K562 (cell line): ENCODE data around the gene ZBTB47. TPM values are rescaled to one million over a fixed set of nuclear protein-coding genes. Genes with fewer than 3 reads are reported as not detected.
A peak's percentile ranks its signal among the peaks of the same experiment; 100 is the strongest.

Experiments
- BCL6 ChIP-seq: fragments of 250-450 bp; sonication (Bioruptor Pico); IDR thresholded peaks from 2 replicates; pipeline ENCODE4 v1.4.0; 2020
- EP300 ChIP-seq: IDR thresholded peaks from 2 replicates; pipeline ENCODE4 v1.6.1; 2012; ENCODE audit warnings: low read length, improper control_type of control experiment
- HSF4 ChIP-seq: fragments of 250-450 bp; sonication (Bioruptor Pico); IDR thresholded peaks from 2 replicates; pipeline ENCODE4 v2.1.2; 2022; ENCODE audit warnings: mild to moderate bottlenecking, moderate library complexity, borderline replicate concordance
- JUNB ChIP-seq: fragments of 450-650 bp; formaldehyde crosslinking; conservative IDR thresholded peaks from 2 replicates; pipeline ENCODE4 v1.4.0; 2020; ENCODE audit warnings: mild to moderate bottlenecking
- NCOA2 ChIP-seq, 2 experiments: fragments of 450-650 bp; IDR thresholded peaks; 2 replicates each; pipeline ENCODE4 v1.6.1; 2018; ENCODE audit warnings: mild to moderate bottlenecking in 2 of 2, moderate library complexity in 1 of 2; ENCODE audit not compliant: partially characterized antibody in 2 of 2
- NEUROD1 ChIP-seq: fragments of 150-350 bp; IDR thresholded peaks from 2 replicates; pipeline ENCODE4 v1.6.1; 2014; ENCODE audit warnings: borderline replicate concordance, low read length, low read depth; ENCODE audit not compliant: partially characterized antibody
- NFE2L1 ChIP-seq: fragments of 450-650 bp; IDR thresholded peaks from 2 replicates; pipeline ENCODE4 v1.6.1; 2016; ENCODE audit warnings: missing genetic modification characterization, low read depth, mild to moderate bottlenecking, missing compliant biosample characterization, moderate library complexity, borderline replicate concordance
- SLC30A9 ChIP-seq: fragments of 250-450 bp; sonication (Bioruptor Pico); IDR thresholded peaks from 2 replicates; pipeline ENCODE4 v1.8.0; 2022; ENCODE audit warnings: mild to moderate bottlenecking, moderate library complexity
- ZNF174 ChIP-seq: fragments of 250-450 bp; sonication (Bioruptor Pico); IDR thresholded peaks from 2 replicates; pipeline ENCODE4 v1.4.0; 2020; ENCODE audit warnings: mild to moderate bottlenecking
- ZNF280B ChIP-seq: fragments of 250-450 bp; sonication (Bioruptor Pico); IDR thresholded peaks from 2 replicates; pipeline ENCODE4 v1.5.1; 2021; ENCODE audit warnings: mild to moderate bottlenecking
- ZNF561 ChIP-seq: fragments of 450-650 bp; formaldehyde crosslinking; conservative IDR thresholded peaks from 2 replicates; pipeline ENCODE4 v1.4.0; 2020; ENCODE audit warnings: mild to moderate bottlenecking, moderate library complexity
- ZNF778 ChIP-seq: fragments of 450-650 bp; formaldehyde crosslinking; IDR thresholded peaks from 2 replicates; pipeline ENCODE4 v1.4.0; 2020; ENCODE audit warnings: mild to moderate bottlenecking, moderate library complexity
- polyA plus RNA-seq, 8 experiments: library from polyadenylated mRNA; depleted of rRNA in 4 of 8; stranded (reverse) in 5 of 8; unstranded in 3 of 8; fragments of >200 nt; fragmentation: Nextera tagmentation in 2 of 8; fragmentation: Illumina TruSeq in 1 of 8; extraction: Ambion mirVana in 2 of 8; extraction: Trizol in 1 of 8; gene quantifications; 2 replicates each; pipeline versions ENCODE4 v1.2.1 to v1.2.3, GENCODE V29; 2011 to 2014; ENCODE audit warnings: inconsistent platforms in 1 of 8, missing spikeins in 1 of 8
- total RNA-seq, 7 experiments: library from RNA; depleted of rRNA in 6 of 7; stranded (reverse); fragments of >200 nt in 6 of 7; fragmentation: Illumina TruSeq in 2 of 7; extraction: Trizol in 2 of 7; gene quantifications; 2 replicates each; pipeline versions ENCODE4 v1.2.1 to v1.2.3, GENCODE V29; 2011 to 2021; ENCODE audit warnings: low replicate concordance in 1 of 7
- TF ChIP-seq, protein P1 (sequence below): fragments of 450-650 bp; IDR thresholded peaks from 2 replicates; pipeline ENCODE4 v1.6.1; 2016; ENCODE audit warnings: mild to moderate bottlenecking, moderate library complexity
- TF ChIP-seq, protein P2 (sequence below): fragments of 450-650 bp; IDR thresholded peaks from 2 replicates; pipeline ENCODE4 v1.6.1; 2017; ENCODE audit warnings: mild to moderate bottlenecking, moderate library complexity

The ZBTB47 gene
- total and polyA plus RNA-seq, 9 of the 15 experiments (the other 6 are each of a cell fraction or from before 2014, with no cell fraction given): 0.11 to 4.6 (median 1.7) TPM; not detected in 1

- TF ChIP-seq, protein P1, sequence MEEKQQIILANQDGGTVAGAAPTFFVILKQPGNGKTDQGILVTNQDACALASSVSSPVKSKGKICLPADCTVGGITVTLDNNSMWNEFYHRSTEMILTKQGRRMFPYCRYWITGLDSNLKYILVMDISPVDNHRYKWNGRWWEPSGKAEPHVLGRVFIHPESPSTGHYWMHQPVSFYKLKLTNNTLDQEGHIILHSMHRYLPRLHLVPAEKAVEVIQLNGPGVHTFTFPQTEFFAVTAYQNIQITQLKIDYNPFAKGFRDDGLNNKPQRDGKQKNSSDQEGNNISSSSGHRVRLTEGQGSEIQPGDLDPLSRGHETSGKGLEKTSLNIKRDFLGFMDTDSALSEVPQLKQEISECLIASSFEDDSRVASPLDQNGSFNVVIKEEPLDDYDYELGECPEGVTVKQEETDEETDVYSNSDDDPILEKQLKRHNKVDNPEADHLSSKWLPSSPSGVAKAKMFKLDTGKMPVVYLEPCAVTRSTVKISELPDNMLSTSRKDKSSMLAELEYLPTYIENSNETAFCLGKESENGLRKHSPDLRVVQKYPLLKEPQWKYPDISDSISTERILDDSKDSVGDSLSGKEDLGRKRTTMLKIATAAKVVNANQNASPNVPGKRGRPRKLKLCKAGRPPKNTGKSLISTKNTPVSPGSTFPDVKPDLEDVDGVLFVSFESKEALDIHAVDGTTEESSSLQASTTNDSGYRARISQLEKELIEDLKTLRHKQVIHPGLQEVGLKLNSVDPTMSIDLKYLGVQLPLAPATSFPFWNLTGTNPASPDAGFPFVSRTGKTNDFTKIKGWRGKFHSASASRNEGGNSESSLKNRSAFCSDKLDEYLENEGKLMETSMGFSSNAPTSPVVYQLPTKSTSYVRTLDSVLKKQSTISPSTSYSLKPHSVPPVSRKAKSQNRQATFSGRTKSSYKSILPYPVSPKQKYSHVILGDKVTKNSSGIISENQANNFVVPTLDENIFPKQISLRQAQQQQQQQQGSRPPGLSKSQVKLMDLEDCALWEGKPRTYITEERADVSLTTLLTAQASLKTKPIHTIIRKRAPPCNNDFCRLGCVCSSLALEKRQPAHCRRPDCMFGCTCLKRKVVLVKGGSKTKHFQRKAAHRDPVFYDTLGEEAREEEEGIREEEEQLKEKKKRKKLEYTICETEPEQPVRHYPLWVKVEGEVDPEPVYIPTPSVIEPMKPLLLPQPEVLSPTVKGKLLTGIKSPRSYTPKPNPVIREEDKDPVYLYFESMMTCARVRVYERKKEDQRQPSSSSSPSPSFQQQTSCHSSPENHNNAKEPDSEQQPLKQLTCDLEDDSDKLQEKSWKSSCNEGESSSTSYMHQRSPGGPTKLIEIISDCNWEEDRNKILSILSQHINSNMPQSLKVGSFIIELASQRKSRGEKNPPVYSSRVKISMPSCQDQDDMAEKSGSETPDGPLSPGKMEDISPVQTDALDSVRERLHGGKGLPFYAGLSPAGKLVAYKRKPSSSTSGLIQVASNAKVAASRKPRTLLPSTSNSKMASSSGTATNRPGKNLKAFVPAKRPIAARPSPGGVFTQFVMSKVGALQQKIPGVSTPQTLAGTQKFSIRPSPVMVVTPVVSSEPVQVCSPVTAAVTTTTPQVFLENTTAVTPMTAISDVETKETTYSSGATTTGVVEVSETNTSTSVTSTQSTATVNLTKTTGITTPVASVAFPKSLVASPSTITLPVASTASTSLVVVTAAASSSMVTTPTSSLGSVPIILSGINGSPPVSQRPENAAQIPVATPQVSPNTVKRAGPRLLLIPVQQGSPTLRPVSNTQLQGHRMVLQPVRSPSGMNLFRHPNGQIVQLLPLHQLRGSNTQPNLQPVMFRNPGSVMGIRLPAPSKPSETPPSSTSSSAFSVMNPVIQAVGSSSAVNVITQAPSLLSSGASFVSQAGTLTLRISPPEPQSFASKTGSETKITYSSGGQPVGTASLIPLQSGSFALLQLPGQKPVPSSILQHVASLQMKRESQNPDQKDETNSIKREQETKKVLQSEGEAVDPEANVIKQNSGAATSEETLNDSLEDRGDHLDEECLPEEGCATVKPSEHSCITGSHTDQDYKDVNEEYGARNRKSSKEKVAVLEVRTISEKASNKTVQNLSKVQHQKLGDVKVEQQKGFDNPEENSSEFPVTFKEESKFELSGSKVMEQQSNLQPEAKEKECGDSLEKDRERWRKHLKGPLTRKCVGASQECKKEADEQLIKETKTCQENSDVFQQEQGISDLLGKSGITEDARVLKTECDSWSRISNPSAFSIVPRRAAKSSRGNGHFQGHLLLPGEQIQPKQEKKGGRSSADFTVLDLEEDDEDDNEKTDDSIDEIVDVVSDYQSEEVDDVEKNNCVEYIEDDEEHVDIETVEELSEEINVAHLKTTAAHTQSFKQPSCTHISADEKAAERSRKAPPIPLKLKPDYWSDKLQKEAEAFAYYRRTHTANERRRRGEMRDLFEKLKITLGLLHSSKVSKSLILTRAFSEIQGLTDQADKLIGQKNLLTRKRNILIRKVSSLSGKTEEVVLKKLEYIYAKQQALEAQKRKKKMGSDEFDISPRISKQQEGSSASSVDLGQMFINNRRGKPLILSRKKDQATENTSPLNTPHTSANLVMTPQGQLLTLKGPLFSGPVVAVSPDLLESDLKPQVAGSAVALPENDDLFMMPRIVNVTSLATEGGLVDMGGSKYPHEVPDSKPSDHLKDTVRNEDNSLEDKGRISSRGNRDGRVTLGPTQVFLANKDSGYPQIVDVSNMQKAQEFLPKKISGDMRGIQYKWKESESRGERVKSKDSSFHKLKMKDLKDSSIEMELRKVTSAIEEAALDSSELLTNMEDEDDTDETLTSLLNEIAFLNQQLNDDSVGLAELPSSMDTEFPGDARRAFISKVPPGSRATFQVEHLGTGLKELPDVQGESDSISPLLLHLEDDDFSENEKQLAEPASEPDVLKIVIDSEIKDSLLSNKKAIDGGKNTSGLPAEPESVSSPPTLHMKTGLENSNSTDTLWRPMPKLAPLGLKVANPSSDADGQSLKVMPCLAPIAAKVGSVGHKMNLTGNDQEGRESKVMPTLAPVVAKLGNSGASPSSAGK: no peak
- no peak for TF ChIP-seq JUNB (CRISPR knock-in tag)
- TF ChIP-seq NEUROD1: no peak
- TF ChIP-seq HSF4 (CRISPR knock-in tag): no peak
- TF ChIP-seq NCOA2 (IDR thresholded peaks at IDR 0.05; ENCODE audit: partially characterized antibody in 2 of 2): no peak
- no peak for TF ChIP-seq SLC30A9 (CRISPR knock-in tag)
- TF ChIP-seq ZNF561 (CRISPR knock-in tag): no peak
- TF ChIP-seq ZNF778 (CRISPR knock-in tag): no peak
- TF ChIP-seq NFE2L1 (tag): no peak
- no peak for TF ChIP-seq BCL6
- TF ChIP-seq, protein P2, sequence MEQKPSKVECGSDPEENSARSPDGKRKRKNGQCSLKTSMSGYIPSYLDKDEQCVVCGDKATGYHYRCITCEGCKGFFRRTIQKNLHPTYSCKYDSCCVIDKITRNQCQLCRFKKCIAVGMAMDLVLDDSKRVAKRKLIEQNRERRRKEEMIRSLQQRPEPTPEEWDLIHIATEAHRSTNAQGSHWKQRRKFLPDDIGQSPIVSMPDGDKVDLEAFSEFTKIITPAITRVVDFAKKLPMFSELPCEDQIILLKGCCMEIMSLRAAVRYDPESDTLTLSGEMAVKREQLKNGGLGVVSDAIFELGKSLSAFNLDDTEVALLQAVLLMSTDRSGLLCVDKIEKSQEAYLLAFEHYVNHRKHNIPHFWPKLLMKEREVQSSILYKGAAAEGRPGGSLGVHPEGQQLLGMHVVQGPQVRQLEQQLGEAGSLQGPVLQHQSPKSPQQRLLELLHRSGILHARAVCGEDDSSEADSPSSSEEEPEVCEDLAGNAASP: no peak
- no peak for TF ChIP-seq ZNF174 (CRISPR knock-in tag)
- no peak for TF ChIP-seq ZNF280B (CRISPR knock-in tag)
- peak; percentile 8; the same call in 1 of the 2 replicates for TF ChIP-seq EP300
Measured at GRCh38 chr3:42683875-42684598, 30.5 kb downstream of the ZBTB47 start (continued).
